Measurements from ENCODE around the gene OR6A2. TPM values are rescaled to one million over a fixed set of nuclear protein-coding genes. Genes with fewer than 3 reads are reported as not detected.

The OR6A2 gene
- total and polyA plus RNA-seq, 2 of the 4 experiments (the other 2 are of a cell fraction): 0.07 to 0.72 TPM

- no peak for TF ChIP-seq NFE2L2 (IDR thresholded peaks at IDR 0.05; ENCODE audit: low read depth, low read length)
These were observed 44.1 kb downstream of the OR6A2 start (continued) for GRCh38 chr11:6755303-6755952.

- H3K4ac ChIP-seq (ENCODE audit: low read depth, low read length): no peak overlapping the region
- intact Hi-C loops (cut with micrococcal nuclease): no loop called here
- H3K4me3 ChIP-seq (ENCODE audit: insufficient read depth, low read depth, low read length): no peak overlapping the region
- H3K23ac ChIP-seq (ENCODE audit: low read depth, low read length): no peak overlapping the region
- H3K18ac ChIP-seq (ENCODE audit: low read depth, low read length): no peak overlapping the region
- H3K14ac ChIP-seq (replicated peaks; ENCODE audit: low read depth, low read length): no peak overlapping the region
- H3K9ac ChIP-seq (ENCODE audit: low read depth, low read length): no peak overlapping the region
- dilution Hi-C loops (cut with HindIII; ENCODE audit: low sequenced_read_pairs, unreplicated experiment): no loop called here
- H2AK5ac ChIP-seq (ENCODE audit: low read depth, low read length): no peak overlapping the region
- no peak overlapping the region for H2AFZ ChIP-seq (replicated peaks; ENCODE audit: low read length, poor library complexity)
- no peak overlapping the region for H4K8ac ChIP-seq (ENCODE audit: low read depth in 2 of 2, low read length in 2 of 2)
- DNase-seq (no peak), ATAC-seq (ENCODE audit: low read depth) (no peak)
- POLR2A ChIA-PET (ENCODE audit: unreplicated experiment): no interaction called here
- H2BK15ac ChIP-seq (ENCODE audit: low read depth, low read length): no peak overlapping the region
- no peak for TF ChIP-seq MAFK (IDR thresholded peaks at IDR 0.05; ENCODE audit: low read depth, low read length)
- TF ChIP-seq RCOR1 (IDR thresholded peaks at IDR 0.05; ENCODE audit: insufficient replicate concordance, low read length): no peak
- no peak for TF ChIP-seq FOS (IDR thresholded peaks at IDR 0.05; ENCODE audit: low read depth, low read length)
- TF ChIP-seq BHLHE40 (IDR thresholded peaks at IDR 0.05; ENCODE audit: low read depth, low read length): no peak
- TF ChIP-seq MAZ (IDR thresholded peaks at IDR 0.05; ENCODE audit: borderline replicate concordance, low read depth, low read length): no peak
- TF ChIP-seq ELK1 (IDR thresholded peaks at IDR 0.05; ENCODE audit: borderline replicate concordance, low read depth, low read length): no peak
- TF ChIP-seq POLR2A (IDR thresholded peaks at IDR 0.05; ENCODE audit: low read depth, low read length): no peak
- no peak for TF ChIP-seq RFX5 (IDR thresholded peaks at IDR 0.05; ENCODE audit: low read depth, low read length)
- H3K9me1 ChIP-seq (ENCODE audit: insufficient read depth, low read length): no peaks in the 10 kb centered on the region
- H4K5ac ChIP-seq (ENCODE audit: low read depth, low read length): no peak overlapping the region
- no peak overlapping the region for H2BK120ac ChIP-seq (ENCODE audit: low read depth, low read length)
- no peak overlapping the region for H3K27ac ChIP-seq (ENCODE audit: insufficient read depth, low read length)
- H3K79me1 ChIP-seq (ENCODE audit: low read depth in 1 of 2, low read length in 2 of 2): no peaks in the 10 kb centered on the region
- in situ Hi-C loops (cut with MboI; ENCODE audit: low sequenced_read_pairs): no loop called here
- no peak overlapping the region for H3K4me2 ChIP-seq (ENCODE audit: low read depth, low read length)
- H3K36me3 ChIP-seq (ENCODE audit: control insufficient read depth, insufficient read depth, low read length): no peaks in the 10 kb centered on the region
- H4K91ac ChIP-seq (ENCODE audit: insufficient read depth, low read depth, low read length): no peak overlapping the region
- no peak overlapping the region for H2BK20ac ChIP-seq (ENCODE audit: low read depth, low read length)
- WGBS, 2 experiments (ENCODE audit: extremely low coverage in 2 of 2, insufficient read length in 1 of 2): no CpG with 5 or more reads among the region's 3 CpGs
- CTCF ChIA-PET: interaction anchor here (2.2 to 2.5 kb wide), 2 partner anchors 8 to 10 kb away, joined by 9 to 17 read pairs; no protein-coding TSS in a partner anchor
- H3K56ac ChIP-seq (ENCODE audit: extremely low read depth, insufficient read depth, low read length): no peak overlapping the region
- no peaks in the 10 kb centered on the region for H3K4me1 ChIP-seq (ENCODE audit: control insufficient read depth, insufficient read depth, low read length)
- H2BK5ac ChIP-seq (ENCODE audit: low read depth, low read length, poor library complexity, severe bottlenecking): no peak overlapping the region
- H2AK9ac ChIP-seq (replicated peaks; ENCODE audit: low read depth, low read length, poor library complexity): no peak overlapping the region
- no peaks in the 10 kb centered on the region for H4K20me1 ChIP-seq (ENCODE audit: insufficient read depth, low read length)
- no TSS peak for BruUV-seq (replicated peaks)
- peaks cover 2% of the 10 kb centered on the region; the same call in 1 of the 2 replicates for H3K27me3 ChIP-seq (ENCODE audit: control insufficient read depth, insufficient read depth, low read length)
- H3K9me3 ChIP-seq (ENCODE audit: control insufficient read depth, insufficient read depth, low read length): no peaks in the 10 kb centered on the region
These were observed 52.3 kb downstream of the OR6A2 start for GRCh38 chr11:6747097-6747668.

All from IMR-90 (cell line).